DMS53 (cell line): Measurements from ENCODE around the gene PTCHD1.
A peak's percentile ranks its signal among the peaks of the same experiment; 100 is the strongest.

ENCODE experiments used
- DNase-seq: peaks from one replicate; lab custom pipeline; 2025; lab: John Stamatoyannopoulos, UW

Gene PTCHD1

GRCh38 chrX:23356189-23356588 lies 21.5 kb downstream of the PTCHD1 start:
- DNase-seq = no peak

- no peak for DNase-seq
Measured at GRCh38 chrX:23364416-23364815, 29.8 kb downstream of the PTCHD1 start.

GRCh38 chrX:23365541-23365940 lies 30.9 kb downstream of the PTCHD1 start:
- DNase-seq = peak; percentile 39

- DNase-seq = no peak
Measured at GRCh38 chrX:23366914-23367313, 32.3 kb downstream of the PTCHD1 start.

GRCh38 chrX:23369027-23369426 lies 34.4 kb downstream of the PTCHD1 start:
- DNase-seq = no peak

GRCh38 chrX:23372220-23372902 lies 37.7 kb downstream of the PTCHD1 start:
- DNase-seq = peak; percentile 14

GRCh38 chrX:23373129-23373804 lies 38.6 kb downstream of the PTCHD1 start:
- no peak for DNase-seq

GRCh38 chrX:23374291-23374690 lies 39.6 kb downstream of the PTCHD1 start:
- no peak for DNase-seq

GRCh38 chrX:23376581-23376980 lies 41.9 kb downstream of the PTCHD1 start:
- no peak for DNase-seq

GRCh38 chrX:23380581-23380980 lies 45.9 kb downstream of the PTCHD1 start:
- no peak for DNase-seq

GRCh38 chrX:23381099-23382087 lies 46.7 kb downstream of the PTCHD1 start:
- DNase-seq = no peak

GRCh38 chrX:23382572-23382971 lies 47.9 kb downstream of the PTCHD1 start:
- no peak for DNase-seq

GRCh38 chrX:23383411-23383810 lies 48.8 kb downstream of the PTCHD1 start:
- DNase-seq = no peak

- DNase-seq = no peak
Measured at GRCh38 chrX:23385242-23385641, 50.6 kb downstream of the PTCHD1 start.

- DNase-seq = peak; percentile 3
Measured at GRCh38 chrX:23386260-23386659, 51.6 kb downstream of the PTCHD1 start.

- no peak for DNase-seq
Measured at GRCh38 chrX:23386726-23387125, 52.1 kb downstream of the PTCHD1 start.

GRCh38 chrX:23387550-23388184 lies 53.0 kb downstream of the PTCHD1 start:
- no peak for DNase-seq

GRCh38 chrX:23389196-23389792 lies 54.6 kb downstream of the PTCHD1 start:
- peak; percentile 10 for DNase-seq

- DNase-seq = no peak
Measured at GRCh38 chrX:23390979-23391378, 56.3 kb downstream of the PTCHD1 start.

GRCh38 chrX:23392195-23392594 lies 57.5 kb downstream of the PTCHD1 start:
- DNase-seq = no peak

GRCh38 chrX:23394421-23394820 lies 59.8 kb downstream of the PTCHD1 start:
- DNase-seq = peak; percentile 50

GRCh38 chrX:23396263-23396662 lies 61.6 kb downstream of the PTCHD1 start:
- DNase-seq = no peak
